Vagina (tissue), 2 donors: ENCODE data around the gene UPP2. TPM values are rescaled to one million over a fixed set of nuclear protein-coding genes. Genes with fewer than 3 reads are reported as not detected.

Experiments
- DNase-seq, 2 donors: peaks; one replicate each; pipeline ENCODE4 v3.0.0-alpha.2; 2017; ENCODE audit errors: extremely low spot score in 2 of 2
- H3K27ac ChIP-seq: fragments of 200-600 bp; sonication (generic); one replicate; pipeline ENCODE4 v1.5.1; 2019
- H3K27me3 ChIP-seq: fragments of 200-600 bp; sonication (generic); one replicate; pipeline ENCODE4 v1.5.1; 2019
- H3K36me3 ChIP-seq, 2 donors: fragments of 200-600 bp; sonication (generic); one replicate each; pipeline ENCODE4 v1.5.1; 2017 to 2019
- H3K4me1 ChIP-seq: fragments of 200-600 bp; sonication (generic); one replicate; pipeline ENCODE4 v1.5.1; 2019
- H3K4me3 ChIP-seq, 2 donors: fragments of 200-600 bp; sonication (generic); 1 replicate in 1 of 2; 2 replicates in 1 of 2; pipeline ENCODE4 v1.5.1; 2016 to 2019
- H3K9me3 ChIP-seq: fragments of 200-600 bp; sonication (generic); one replicate; pipeline ENCODE4 v1.5.1; 2019
- CTCF ChIP-seq, 3 experiments: fragments of 450-650 bp in 2 of 3; fragments of 200-600 bp in 1 of 3; sonication (generic) in 1 of 3; IDR thresholded peaks; one replicate each; pipeline ENCODE4 v1.5.1; 2017 to 2019; ENCODE audit warnings: antibody characterized with exemption in 3 of 3, mild to moderate bottlenecking in 2 of 3, moderate library complexity in 2 of 3
- POLR2A ChIP-seq, 2 donors: fragments of 450-650 bp; IDR thresholded peaks; one replicate each; pipeline ENCODE4 v1.6.1; 2017; ENCODE audit warnings: antibody characterized with exemption in 2 of 2, mild to moderate bottlenecking in 2 of 2, moderate library complexity in 2 of 2
- POLR2AphosphoS5 ChIP-seq, 2 donors: sonication (generic); formaldehyde crosslinking; IDR thresholded peaks; one replicate each; pipeline ENCODE4 v1.9.0; 2017; ENCODE audit warnings: antibody characterized with exemption in 2 of 2, mild to moderate bottlenecking in 2 of 2, low read depth in 1 of 2; ENCODE audit not compliant: insufficient read depth in 1 of 2
- intact Hi-C: fragments of 100-400 bp; cut with DNase I; formaldehyde crosslinking; loops from one replicate; pipeline ENCODE4 v1.15.1; 2023
- total RNA-seq: library from RNA; depleted of rRNA; stranded (reverse); fragments of >200 nt; gene quantifications from one replicate; pipeline ENCODE4 v1.2.3, GENCODE V29; 2016

The UPP2 gene
- total RNA-seq, 1 donor from 2014 or later = not detected

- Histone ChIP-seq H3K9me3 (no peaks in the 10 kb centered on the region), H3K4me3 (no peak overlapping the region), H3K36me3 (no peaks in the 10 kb centered on the region), H3K4me1 (no peaks in the 10 kb centered on the region), H3K27me3 (no peaks in the 10 kb centered on the region), H3K27ac (no peak overlapping the region)
- no peak for DNase-seq
- intact Hi-C loops = no loop called here
- TF ChIP-seq CTCF (IDR thresholded peaks at IDR 0.05) (no peak), POLR2AphosphoS5 (IDR thresholded peaks at IDR 0.05; ENCODE audit: insufficient read depth in 1 of 2, low read depth in 1 of 2) (no peak), POLR2A (IDR thresholded peaks at IDR 0.05) (no peak)
Measured at GRCh38 chr2:158095269-158095668, 6.4 kb upstream of the UPP2 start.

GRCh38 chr2:158095912-158096311 lies 5.8 kb upstream of the UPP2 start:
- no peak overlapping the region for H3K4me3 ChIP-seq
- H3K36me3 ChIP-seq = no peaks in the 10 kb centered on the region
- H3K27ac ChIP-seq = no peak overlapping the region
- intact Hi-C loops = no loop called here
- H3K9me3 ChIP-seq = no peaks in the 10 kb centered on the region
- no peaks in the 10 kb centered on the region for H3K4me1 ChIP-seq
- TF ChIP-seq POLR2A (IDR thresholded peaks at IDR 0.05) (no peak), CTCF (IDR thresholded peaks at IDR 0.05) (no peak), POLR2AphosphoS5 (IDR thresholded peaks at IDR 0.05; ENCODE audit: insufficient read depth in 1 of 2, low read depth in 1 of 2) (no peak)
- no peak for DNase-seq
- no peaks in the 10 kb centered on the region for H3K27me3 ChIP-seq

GRCh38 chr2:158097481-158097880 lies 4.2 kb upstream of the UPP2 start:
- DNase-seq = no peak
- intact Hi-C loops = no loop called here

GRCh38 chr2:158098178-158098577 lies 3.5 kb upstream of the UPP2 start:
- Histone ChIP-seq H3K27me3 (no peaks in the 10 kb centered on the region), H3K4me1 (no peaks in the 10 kb centered on the region), H3K4me3 (no peak overlapping the region), H3K36me3 (no peaks in the 10 kb centered on the region), H3K9me3 (no peaks in the 10 kb centered on the region), H3K27ac (no peak overlapping the region)
- no peak for DNase-seq
- intact Hi-C loops = no loop called here
- TF ChIP-seq POLR2A (IDR thresholded peaks at IDR 0.05) (no peak), CTCF (IDR thresholded peaks at IDR 0.05) (no peak), POLR2AphosphoS5 (IDR thresholded peaks at IDR 0.05; ENCODE audit: insufficient read depth in 1 of 2, low read depth in 1 of 2) (no peak)

More at GRCh38 chr2:158097481-158097880, 4.2 kb upstream of the UPP2 start:
- Histone ChIP-seq H3K4me3 (no peak overlapping the region), H3K4me1 (no peaks in the 10 kb centered on the region), H3K9me3 (no peaks in the 10 kb centered on the region), H3K27me3 (no peaks in the 10 kb centered on the region), H3K27ac (no peak overlapping the region), H3K36me3 (no peaks in the 10 kb centered on the region)
- TF ChIP-seq POLR2A (IDR thresholded peaks at IDR 0.05) (no peak), CTCF (IDR thresholded peaks at IDR 0.05) (no peak), POLR2AphosphoS5 (IDR thresholded peaks at IDR 0.05; ENCODE audit: insufficient read depth in 1 of 2, low read depth in 1 of 2) (no peak)

GRCh38 chr2:158099716-158100115 lies 2.0 kb upstream of the UPP2 start:
- Histone ChIP-seq H3K36me3 (no peaks in the 10 kb centered on the region), H3K27ac (no peak overlapping the region), H3K4me3 (no peak overlapping the region), H3K9me3 (no peaks in the 10 kb centered on the region), H3K27me3 (no peaks in the 10 kb centered on the region), H3K4me1 (peaks cover 6% of the 10 kb centered on the region)
- intact Hi-C loops = no loop called here
- DNase-seq = no peak
- TF ChIP-seq POLR2AphosphoS5 (IDR thresholded peaks at IDR 0.05; ENCODE audit: insufficient read depth in 1 of 2, low read depth in 1 of 2) (no peak), POLR2A (IDR thresholded peaks at IDR 0.05) (no peak), CTCF (IDR thresholded peaks at IDR 0.05) (no peak)
